ENCODE measurements around the gene PLA2G6.
"Not testable (repeated sequence)": the region's sequence is repeated elsewhere in the genome, so short reads cannot be mapped to it uniquely, and the experiment has no call there.

PLA2G6 gene

GRCh38 chr22:38129021-38129420, 52.6 kb downstream of the PLA2G6 start:
- no peak for DNase-seq

- no peak for DNase-seq
Observed at GRCh38 chr22:38127869-38128268, 53.8 kb downstream of the PLA2G6 start.

GRCh38 chr22:38126928-38127668, 54.5 kb downstream of the PLA2G6 start:
- DNase-seq: no peak

- DNase-seq: no peak
Observed at GRCh38 chr22:38125751-38126201, 55.9 kb downstream of the PLA2G6 start.

- DNase-seq: no peak
Observed at GRCh38 chr22:38125038-38125610, 56.5 kb downstream of the PLA2G6 start.

- DNase-seq: no peak
Observed at GRCh38 chr22:38124236-38124974, 57.2 kb downstream of the PLA2G6 start.

- DNase-seq: no peak
Observed at GRCh38 chr22:38122616-38123015, 59.0 kb downstream of the PLA2G6 start.

GRCh38 chr22:38120359-38121110, 61.1 kb downstream of the PLA2G6 start:
- DNase-seq: no peak

- DNase-seq: not testable (repeated sequence)
Observed at GRCh38 chr22:38118747-38119146, 62.9 kb downstream of the PLA2G6 start.

- DNase-seq: no peak
Observed at GRCh38 chr22:38118182-38118581, 63.4 kb downstream of the PLA2G6 start.

- DNase-seq: not testable (repeated sequence)
Observed at GRCh38 chr22:38117556-38117955, 64.1 kb downstream of the PLA2G6 start.

- no peak for DNase-seq
Observed at GRCh38 chr22:38115423-38116205, 66.0 kb downstream of the PLA2G6 start.

- DNase-seq: peak; percentile 61 to 95
Observed at GRCh38 chr22:38114484-38115398, 66.9 kb downstream of the PLA2G6 start.

GRCh38 chr22:38112381-38112780, 69.2 kb downstream of the PLA2G6 start:
- no peak for DNase-seq

- no peak for DNase-seq
Observed at GRCh38 chr22:38111925-38112355, 69.7 kb downstream of the PLA2G6 start.

GRCh38 chr22:38110863-38111852, 70.5 kb downstream of the PLA2G6 start:
- DNase-seq: no peak

- DNase-seq: no peak
Observed at GRCh38 chr22:38110008-38110862, 71.4 kb downstream of the PLA2G6 start, which contains the start of gene BAIAP2L2. TSS of gene BAIAP2L2 (minus strand) at chr22:38110684. CDS start at chr22:38110525, 159 bp downstream.

GRCh38 chr22:38109371-38110001, 72.1 kb downstream of the PLA2G6 start:
- DNase-seq: no peak
